HG03342 (cell line): Measurements from ENCODE around the gene PPM1F.
"Not testable (repeated sequence)": the region's sequence is repeated elsewhere in the genome, so short reads cannot be mapped to it uniquely, and the experiment has no call there.

ENCODE experiments used
- ATAC-seq: cut with Tn5 transposase; IDR thresholded peaks from one replicate; pipeline ENCODE4 v1.9.1; 2021; ENCODE audit warnings: mild to moderate bottlenecking, moderate library complexity; ENCODE audit not compliant: unreplicated experiment

The PPM1F gene

GRCh38 chr22:21942407-21943343 lies 10.0 kb downstream of the PPM1F start:
- ATAC-seq = no peak

DNA sequence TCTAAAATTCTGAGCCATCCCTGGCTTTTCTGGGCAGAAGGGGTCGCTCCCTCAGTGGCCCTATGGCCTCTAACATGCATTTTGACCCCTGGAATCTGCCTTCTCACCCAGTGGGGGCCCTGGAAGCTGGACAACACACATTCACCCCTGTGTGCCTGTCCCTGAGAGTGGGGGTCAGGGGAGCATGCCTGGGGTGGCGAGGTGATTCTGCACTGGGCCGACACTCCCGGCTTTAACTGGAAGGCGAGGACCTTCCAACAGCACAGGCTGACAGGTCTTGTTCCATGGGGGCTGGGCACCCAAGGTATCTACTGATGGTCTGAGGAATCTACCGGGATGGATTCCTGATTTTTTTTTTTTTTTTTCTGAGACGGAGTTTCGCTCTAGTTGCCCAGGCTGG lies 10.7 kb downstream of the PPM1F start:
- ATAC-seq = no peak

- no peak for ATAC-seq
Measured at GRCh38 chr22:21940521-21940920, 12.1 kb downstream of the PPM1F start.

- ATAC-seq = not testable (repeated sequence)
Measured at GRCh38 chr22:21939935-21940334, 12.7 kb downstream of the PPM1F start.

DNA sequence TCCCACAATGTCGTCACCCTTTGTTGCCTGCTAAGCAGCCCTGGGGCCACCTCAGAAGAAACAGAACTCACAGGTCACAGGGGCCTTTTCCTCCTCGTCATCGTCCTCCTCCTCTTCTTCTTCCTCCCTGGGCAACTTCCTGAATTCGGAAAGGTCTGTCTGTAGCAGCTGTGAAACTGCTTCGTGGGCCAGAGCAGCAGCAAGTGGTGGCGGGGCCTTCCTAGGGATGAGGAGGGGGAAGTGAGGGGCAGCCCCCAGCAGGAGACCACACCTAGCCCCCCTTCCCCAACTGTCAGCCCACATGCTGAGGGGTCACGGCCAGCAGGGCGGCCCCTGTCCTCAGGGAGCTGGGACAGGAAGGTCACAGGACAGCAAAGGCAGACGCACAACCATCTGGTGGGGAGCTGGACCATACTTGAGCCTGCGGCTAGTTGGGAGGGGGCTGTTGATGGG lies 13.2 kb downstream of the PPM1F start:
- ATAC-seq = no peak

DNA sequence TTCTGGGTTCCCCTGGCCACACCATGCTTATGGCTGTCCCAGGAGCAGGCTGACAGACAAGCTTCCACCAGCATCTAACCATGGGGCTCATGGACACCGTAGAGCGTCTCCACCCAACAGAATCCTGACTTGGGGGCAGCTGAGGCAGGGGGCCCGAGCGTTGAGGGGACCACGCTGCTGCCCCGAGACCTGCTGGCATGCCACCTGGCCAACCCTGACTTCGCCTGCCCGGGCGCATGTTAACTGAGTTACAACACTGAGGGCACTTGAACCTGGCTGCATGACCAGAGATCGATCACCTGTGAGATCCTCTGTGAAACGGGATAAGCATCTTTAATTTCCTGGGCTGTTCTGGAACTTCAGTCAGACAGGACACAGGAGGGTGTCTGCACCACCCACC lies 13.7 kb downstream of the PPM1F start:
- ATAC-seq = no peak

DNA sequence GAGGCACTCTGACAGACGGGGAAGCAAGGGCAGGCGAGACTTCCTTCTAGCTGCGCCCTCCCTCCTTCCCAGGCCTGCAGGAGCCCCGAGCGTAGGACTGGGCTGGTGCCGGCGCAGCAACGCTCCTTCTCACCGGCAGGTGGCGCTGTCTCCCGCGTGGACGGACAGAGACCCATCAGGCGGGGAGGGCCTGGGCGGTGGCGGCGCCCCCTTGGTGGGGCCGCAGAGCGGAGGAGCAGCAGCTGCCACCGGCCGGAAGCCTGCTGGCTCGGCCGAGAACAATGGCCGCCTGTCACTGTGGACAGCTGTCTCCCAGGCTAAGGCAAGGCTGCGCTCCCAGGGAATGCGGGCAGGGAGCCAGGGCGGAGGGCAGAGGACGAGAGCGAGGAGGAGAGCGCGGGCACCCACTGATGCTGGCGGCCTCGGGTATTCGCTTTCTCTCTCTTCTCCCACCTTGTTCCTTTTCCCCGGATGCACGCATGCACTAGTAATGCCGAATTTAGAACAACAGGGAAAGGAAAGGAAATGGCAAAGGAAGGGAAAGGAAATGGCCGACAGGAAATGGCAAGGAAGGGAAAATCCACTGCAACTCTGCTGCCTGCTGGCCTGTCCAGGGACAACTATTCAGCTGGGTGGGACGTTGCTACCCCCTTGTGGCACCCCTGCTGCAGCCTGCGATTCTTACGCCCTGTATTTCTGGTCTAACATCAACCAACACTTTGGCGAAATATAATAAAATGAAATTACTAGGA lies 14.4 kb downstream of the PPM1F start:
- peak; percentile 91 for ATAC-seq

- no peak for ATAC-seq
Measured at GRCh38 chr22:21937821-21938070, 14.9 kb downstream of the PPM1F start.

DNA sequence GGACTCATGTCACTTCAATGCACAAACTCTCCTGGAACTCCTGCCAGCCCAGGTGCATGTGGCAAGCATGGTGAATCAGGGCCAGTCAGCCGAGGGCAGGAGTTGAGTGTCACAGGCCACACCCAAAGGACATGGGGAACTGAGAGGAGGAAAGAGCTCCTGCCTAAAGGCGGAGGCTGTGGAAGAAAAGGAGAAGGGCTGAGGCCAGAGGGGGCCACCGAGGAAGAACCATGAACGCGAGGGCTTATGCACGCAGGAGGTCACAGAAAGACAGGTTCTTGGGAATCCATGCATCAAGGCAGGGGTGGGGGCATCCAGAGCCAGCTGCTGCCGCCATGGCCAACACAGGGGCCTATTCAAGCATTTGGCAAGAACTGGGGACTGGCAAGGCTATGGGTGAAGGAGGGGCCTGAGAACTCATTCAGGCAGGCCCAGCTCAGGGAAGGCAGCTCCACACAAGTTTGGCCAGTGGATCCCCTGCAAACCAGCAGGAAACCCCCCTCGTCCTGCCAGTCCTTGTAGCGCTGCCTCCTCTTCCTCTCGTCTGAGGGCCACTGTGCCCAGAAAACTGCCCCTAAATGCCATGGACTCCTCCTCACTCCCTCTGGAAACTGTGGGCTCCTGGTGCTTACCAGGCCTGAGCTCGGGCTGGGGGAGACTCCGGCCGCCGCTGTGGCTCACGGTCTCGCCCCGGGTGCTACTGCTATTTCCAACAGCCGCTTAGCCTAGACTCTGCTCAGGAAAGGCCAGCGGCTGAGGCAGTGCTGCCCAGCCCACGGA lies 15.4 kb downstream of the PPM1F start:
- no peak for ATAC-seq

DNA sequence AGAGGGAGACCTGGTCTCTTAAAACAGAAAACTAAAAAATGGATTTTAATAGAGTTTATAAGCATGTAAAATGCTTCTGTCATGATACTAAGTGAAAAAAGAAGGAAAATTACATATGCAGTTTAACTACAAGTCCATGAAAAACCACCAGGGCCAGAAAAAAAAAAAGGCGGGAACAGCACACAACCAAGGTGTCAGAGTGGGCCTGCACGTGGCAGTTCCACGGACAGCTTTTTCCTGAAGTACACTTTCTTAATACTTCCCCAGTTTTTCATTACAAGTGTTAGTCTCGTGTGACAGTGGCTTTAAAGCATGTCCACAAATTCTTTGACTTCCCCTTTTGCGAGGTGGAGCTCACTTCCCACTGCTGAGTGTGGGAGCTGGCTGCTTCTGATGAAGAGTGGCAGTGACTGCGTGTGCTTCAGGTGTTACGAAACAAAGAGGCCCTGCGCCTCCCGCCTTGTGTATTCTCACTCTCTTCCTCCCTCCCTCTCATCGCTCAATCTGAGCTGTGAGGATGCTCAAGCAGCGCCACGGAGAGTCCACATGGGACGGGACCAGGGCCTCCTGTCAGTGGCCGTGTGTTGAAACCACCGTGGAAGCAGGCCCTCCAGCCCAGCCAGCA lies 16.4 kb downstream of the PPM1F start:
- ATAC-seq = no peak

GRCh38 chr22:21933910-21934309 lies 18.7 kb downstream of the PPM1F start:
- ATAC-seq = no peak

GRCh38 chr22:21933413-21933812 lies 19.2 kb downstream of the PPM1F start:
- no peak for ATAC-seq

DNA sequence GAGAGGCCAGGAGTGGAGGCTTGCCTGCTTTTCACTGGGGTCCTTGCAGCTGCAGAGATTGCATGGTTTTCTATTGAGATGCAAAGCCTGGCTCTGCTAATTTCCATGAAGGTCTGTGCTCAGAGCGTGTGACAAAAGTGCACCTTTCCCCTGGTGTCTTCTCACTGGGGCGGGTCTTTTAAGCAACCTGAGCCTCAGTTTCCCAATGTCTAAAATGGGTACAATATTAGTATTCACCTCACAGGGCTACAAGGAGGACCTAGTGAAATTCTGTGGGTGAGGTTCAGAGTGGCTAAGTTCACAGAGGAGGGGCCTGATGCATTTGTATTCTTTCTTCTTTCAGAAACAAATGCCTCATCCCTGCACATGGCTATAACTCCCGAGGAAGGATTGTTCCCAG lies 20.3 kb downstream of the PPM1F start:
- no peak for ATAC-seq

GRCh38 chr22:21931056-21931455 lies 21.6 kb downstream of the PPM1F start:
- no peak for ATAC-seq

DNA sequence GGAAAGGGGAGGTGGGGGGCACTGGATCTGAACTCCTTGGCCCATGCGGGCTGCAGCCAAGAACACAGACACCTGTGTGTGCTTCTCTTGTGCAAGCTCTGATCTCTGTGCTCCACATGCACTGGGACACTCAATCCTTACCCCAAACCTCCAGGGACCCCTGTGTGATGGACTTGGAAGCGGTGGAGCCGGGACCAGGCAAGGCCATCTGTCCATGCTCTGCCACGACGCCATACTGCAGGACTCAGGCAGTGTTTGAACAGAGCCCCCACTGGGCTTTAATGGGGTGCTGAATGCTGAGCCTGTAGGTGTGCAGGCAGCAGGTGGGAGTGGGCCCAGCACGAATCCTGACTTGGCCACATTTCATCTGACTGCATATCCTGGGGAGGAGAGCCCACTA lies 23.4 kb downstream of the PPM1F start:
- no peak for ATAC-seq

GRCh38 chr22:21928048-21928447 lies 24.6 kb downstream of the PPM1F start:
- ATAC-seq = no peak

DNA sequence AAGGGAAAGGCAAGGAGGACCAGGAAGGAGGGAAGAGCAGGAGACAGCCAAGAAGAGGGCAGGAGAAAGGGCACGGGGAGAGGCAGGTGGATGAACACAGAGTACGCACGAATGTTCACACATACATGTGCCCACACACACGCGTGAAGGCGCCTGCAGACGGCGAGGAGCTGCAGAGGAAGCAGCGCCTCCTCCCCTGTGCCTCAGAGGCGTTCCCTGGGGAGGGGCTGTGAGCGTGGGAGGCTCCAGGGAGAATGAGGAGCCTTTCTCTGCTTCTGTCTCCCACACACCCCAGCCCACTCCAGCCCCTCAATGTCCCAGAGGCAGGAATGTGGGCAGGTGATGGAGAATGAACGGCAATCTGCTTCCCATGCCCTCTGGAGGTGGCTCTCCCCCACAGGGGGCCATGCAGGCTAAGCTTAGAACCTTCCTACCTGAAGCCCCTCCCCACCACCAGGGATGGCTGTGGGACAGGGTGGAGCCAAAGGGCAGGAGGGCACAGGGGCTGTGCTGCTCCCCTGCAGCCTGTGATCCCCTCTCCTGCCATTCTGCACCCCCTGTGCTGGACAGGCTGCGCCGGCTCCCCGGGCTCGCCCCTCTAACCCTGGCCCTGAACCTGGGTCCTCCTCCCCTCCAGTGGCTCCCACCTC lies 25.3 kb downstream of the PPM1F start:
- no peak for ATAC-seq

DNA sequence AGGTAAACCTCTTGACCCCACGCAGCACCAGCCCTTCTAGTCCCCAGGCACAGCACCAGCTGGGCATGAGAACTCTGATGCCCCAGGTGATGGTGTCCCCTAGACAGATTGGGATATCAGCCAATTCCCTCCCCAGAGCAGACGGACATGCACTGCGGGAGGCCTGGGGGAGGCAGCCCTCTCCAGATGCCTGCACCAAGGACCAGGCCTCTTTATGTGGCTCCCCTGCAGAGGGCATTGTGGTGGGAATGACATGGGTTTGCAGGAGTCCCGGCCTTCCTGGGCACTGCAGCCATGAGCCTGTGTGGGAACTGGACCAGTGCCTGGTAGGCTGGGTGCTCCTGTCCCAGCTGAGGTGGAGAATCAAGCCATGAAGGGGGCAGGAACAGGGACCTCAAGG lies 25.9 kb downstream of the PPM1F start:
- no peak for ATAC-seq

DNA sequence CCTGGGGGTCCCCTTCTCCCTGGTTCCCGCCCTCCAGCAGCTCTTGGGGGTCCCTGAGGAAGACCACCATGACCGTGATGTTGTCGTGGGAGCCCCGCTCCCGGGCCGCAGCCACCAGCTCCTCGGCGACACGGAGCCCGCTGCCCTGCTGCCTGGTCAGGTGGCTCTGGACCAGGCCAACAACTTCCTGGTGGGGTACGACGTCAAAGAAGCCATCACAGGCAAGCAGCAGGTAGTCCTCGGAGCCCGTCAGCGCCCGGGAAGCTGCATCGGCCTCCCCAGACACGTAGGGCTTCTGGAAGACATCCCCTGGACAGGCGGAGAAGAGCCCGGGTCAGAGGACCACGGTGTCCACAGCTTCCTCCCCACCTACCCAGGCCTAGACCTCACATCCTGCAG lies 29.5 kb downstream of the PPM1F start:
- no peak for ATAC-seq

GRCh38 chr22:21922370-21923162 lies 30.1 kb downstream of the PPM1F start:
- no peak for ATAC-seq
